HPDE6-E6E7 (cell line): ENCODE data around the gene FAM163B.

Source experiments
- DNase-seq: peaks from one replicate; pipeline ENCODE4 v3.0.0; 2011; ENCODE audit warnings: missing footprints; ENCODE audit errors: extremely low spot score

Gene FAM163B

GRCh38 chr9:133582501-133583045, 26.6 kb downstream of the FAM163B start:
- no peak for DNase-seq

- DNase-seq: peak; percentile 14
Measured at GRCh38 chr9:133581513-133582343, 27.5 kb downstream of the FAM163B start.

DNA sequence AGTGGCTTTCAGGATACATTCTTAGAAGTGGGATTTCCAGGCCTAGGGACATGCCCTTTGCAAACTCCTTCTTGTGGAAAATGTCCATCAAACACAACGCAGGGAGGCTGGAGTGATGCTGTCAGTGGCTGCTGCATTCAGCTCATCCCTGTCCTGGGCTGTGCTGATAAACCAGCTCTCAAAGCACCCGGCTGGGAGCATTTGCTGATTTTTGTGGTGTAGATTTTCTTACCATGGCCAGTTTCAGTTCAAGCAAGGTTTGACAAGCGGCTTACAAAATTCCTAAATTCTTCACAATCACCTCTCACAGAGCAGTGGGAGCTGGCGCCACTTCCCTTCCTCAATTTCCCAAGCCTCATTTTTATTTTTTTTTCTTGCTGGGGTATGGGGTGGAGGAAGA, 28.2 kb downstream of the FAM163B start:
- no peak for DNase-seq

DNA sequence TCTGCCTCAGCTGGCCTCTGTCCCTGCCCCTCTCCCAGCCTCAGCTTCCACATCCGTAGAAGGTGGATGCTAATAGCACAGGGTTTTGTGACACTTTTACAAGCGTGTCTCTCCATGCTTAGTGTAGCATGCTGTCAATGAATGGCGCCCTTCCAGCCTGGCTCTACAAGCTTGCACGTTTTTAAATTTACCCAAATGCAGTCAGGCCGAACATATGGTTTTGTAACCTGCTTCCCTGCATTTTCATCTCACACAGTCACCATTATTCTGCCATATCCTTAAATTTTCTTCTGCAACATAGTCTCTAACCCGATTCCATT, 28.8 kb downstream of the FAM163B start:
- DNase-seq: no peak

- DNase-seq: no peak
Measured at GRCh38 chr9:133579601-133580418, 29.4 kb downstream of the FAM163B start.

DNA sequence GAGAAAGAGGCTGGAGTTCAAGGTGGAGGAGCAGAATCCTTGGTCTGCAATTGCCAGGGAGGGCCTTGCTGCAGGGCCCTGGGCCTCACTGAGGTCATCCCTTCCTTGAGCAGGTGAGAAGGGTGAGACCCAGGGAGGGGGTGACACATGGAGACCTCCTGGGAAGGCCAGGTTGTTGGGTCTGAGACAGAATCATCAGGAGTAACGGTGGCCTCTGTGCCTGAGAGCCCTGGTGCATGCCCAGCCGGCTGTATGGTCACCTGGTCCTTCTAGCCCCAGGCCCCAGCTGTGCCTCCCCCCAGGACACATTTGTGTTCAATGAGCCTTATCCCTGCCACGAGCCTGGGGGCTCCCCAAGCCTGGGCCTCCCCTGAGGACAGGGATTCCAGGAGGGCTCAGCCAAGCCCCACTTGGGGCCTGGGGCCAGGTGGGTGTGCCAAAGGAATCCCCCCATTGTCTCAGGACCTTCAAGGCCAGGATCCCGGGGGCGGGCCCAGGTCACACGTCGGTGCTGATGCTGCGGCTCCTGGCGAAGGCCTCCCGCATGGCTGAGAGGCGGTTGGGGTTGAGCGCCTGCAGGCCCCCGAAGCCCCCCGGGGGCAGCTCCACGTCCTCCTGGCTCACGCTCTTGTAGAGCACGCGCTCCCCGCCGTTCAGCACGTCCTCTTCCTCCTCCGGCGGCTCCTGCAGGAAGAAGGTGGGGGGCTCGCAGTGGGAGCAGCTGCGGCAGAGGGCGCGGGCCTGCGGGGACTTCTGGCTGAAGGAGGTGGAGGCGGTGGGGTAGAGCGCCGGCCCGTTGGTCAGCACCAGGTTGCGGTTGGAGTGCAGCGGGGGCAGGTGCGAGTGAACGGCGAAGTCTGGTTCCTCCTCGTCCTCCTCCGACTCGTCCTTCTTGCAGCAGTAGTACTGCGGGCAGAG, 30.4 kb downstream of the FAM163B start:
- no peak for DNase-seq

GRCh38 chr9:133577737-133578112, 31.5 kb downstream of the FAM163B start:
- no peak for DNase-seq

- DNase-seq: no peak
Measured at GRCh38 chr9:133576875-133577736, 32.1 kb downstream of the FAM163B start.

DNA sequence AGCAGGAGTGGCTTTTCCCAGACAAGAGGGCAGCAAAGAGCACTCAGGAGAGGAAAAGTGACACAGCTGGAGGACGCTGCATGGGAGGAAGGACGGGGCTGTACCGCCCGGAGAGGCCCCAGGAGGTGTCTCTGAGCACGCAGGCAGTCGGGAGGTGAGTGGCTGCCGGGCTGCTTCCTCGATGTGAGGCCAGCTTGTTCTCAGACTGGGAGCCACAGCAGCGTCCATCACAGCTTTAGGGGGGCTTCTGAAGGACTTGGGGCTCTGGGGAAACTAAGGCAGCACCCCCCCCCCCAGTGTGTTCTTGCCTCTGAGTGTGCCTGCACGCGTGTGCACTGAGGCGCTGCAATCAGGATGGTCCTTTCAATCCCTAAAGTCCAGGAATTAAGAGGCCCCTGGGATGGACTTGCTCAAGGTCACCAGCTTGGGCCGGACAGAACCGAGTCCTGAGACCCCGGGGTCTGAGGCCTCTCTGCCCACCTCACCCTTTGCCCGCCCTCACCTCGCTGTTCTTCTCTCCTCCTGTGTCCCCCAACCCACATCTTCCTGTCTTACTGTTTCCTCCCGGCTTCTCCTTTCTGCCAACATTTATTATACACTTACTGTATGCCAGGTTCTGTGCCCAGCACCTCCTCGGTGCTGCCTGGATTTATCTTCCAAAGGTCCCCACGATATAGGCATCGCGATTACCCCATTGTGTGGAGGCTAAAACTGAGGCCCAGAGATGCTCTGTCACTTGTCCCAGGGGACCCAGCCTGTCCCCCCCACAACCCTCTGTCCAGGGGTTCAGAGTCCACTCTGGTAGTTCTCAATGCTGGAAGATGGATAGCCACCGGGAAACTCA, 32.9 kb downstream of the FAM163B start:
- DNase-seq: no peak

DNA sequence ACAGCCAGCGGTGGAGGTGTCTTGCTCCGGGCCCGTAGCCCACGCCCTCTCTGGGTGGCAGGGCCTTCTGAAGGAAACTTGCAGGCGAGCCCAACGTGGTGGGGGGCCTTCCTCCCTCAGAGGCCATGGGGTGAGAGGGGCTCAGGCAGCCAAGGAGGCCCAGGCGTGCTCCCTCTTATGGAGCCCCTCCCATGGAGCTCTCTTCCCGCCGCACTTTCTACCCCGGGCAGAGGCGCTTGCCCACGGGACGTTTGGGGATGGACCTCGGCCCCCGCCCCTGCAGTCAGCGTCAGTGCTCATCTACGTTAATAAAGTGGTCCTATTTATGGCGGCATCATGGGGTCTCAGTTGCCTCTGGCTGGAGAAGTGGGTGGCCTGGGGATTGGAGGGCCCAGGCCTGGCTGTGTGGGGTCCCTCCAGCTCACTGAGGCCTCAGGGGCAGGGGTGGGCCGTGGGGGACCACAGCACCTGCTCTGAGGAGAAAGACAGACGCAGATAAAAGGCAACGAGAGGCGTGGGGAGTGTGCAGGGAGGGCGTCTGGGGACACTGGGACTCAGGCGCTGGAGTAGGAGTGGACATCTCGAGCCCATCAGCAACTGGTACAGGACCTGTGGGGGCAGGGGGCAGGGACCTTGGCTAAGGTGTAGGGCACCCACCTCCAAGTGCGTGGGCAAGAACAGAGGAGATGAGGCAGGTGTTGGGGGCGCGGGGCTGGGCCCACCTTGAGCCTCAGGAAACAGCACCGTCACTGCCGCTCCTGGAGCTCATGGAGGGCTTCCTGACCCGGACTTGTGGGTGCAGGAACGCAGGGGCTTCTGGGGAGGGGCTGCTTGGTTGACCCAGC, 33.8 kb downstream of the FAM163B start:
- no peak for DNase-seq

DNA sequence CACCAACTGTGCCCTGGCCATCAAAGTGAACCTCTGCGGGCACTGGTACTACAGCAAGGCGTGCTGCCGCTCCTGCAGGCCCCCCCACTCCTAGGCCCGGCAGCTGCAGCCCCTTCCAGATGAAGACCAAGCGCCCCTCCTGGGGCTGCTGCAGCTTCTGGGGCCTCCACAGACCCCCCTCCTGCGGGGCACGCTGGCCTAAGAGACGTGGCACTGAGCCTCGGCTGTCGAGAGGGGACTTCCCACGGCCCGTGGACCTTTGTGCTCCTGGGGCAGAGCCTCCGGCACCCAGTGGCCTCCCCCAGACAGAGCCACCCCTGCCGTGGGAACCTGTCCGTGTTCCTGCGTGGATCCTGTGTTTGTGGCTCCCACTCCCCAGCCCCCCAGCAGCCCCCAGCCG, 34.4 kb downstream of the FAM163B start:
- DNase-seq: no peak

- no peak for DNase-seq
Measured at GRCh38 chr9:133573791-133574515, 35.2 kb downstream of the FAM163B start.

DNA sequence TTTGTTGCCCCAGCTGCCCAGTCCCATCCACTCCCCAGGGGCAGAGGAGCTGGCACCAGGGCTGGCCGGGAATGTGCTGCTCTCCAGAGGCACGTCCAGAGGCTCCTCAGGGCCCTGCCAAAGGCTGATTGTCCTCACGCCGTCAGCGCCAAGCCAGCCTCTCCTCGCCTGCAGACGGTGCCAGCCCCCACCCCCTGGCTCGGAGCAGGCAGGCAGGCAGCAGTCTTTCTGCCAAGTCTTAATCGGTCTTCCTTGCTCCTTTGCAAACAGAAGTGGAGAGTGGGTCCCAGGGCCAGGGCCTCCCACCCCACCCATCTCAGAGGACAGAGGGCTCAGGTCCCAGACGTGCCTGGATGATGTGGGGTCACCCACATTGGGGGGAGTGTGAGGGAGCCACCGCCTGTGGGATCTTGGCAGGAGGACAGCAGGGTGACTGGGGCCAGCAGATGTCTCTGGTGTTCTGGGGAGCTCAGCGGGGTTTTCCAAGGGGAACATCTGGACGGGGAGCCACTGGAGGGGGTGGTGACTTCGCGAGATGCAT, 36.3 kb downstream of the FAM163B start:
- no peak for DNase-seq

GRCh38 chr9:133571896-133572595, 37.1 kb downstream of the FAM163B start:
- DNase-seq: no peak

GRCh38 chr9:133571391-133571890, 37.7 kb downstream of the FAM163B start:
- no peak for DNase-seq

DNA sequence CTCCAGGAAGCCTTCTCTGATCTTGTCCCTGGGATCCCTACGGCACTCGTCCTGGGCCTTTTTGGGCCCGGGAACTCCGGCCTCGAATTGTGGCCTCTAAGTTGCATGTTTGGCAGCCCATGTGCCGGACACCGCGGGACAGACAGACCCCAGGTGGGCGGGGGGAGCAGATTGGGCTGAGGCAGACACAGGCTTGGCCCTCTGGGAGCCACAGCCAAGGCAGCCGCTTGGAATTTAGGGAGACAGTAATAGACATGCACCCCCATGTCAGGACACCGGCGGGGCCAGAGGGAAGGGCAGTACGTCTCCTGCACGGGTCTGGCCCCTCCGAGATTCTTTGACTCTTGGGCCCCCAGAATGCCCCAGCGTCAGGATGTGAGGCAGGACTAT, 38.5 kb downstream of the FAM163B start:
- no peak for DNase-seq
